ENCODE measurements around the gene DERL2. TPM values are rescaled to one million over a fixed set of nuclear protein-coding genes. Genes with fewer than 3 reads are reported as not detected.

DERL2 gene
- total and polyA plus RNA-seq, 2 of the 4 experiments (the other 2 are of a cell fraction), result 27.4 to 44.2 TPM

- H2AFZ ChIP-seq (replicated peaks; ENCODE audit: low read length, poor library complexity), result peak within 1 kb of the TSS; percentile 99
- peaks cover 18% of the 10 kb centered on the region for H3K36me3 ChIP-seq (ENCODE audit: control insufficient read depth, insufficient read depth, low read length)
- TF ChIP-seq RAD21 (IDR thresholded peaks at IDR 0.05; ENCODE audit: low read length), result peak; percentile 4; the same call in 1 of the 2 replicates
- no peak for TF ChIP-seq ELK1 (IDR thresholded peaks at IDR 0.05; ENCODE audit: borderline replicate concordance, low read depth, low read length)
- TF ChIP-seq USF2 (IDR thresholded peaks at IDR 0.05; ENCODE audit: low read depth, low read length), result no peak
- no peak for TF ChIP-seq RCOR1 (IDR thresholded peaks at IDR 0.05; ENCODE audit: insufficient replicate concordance, low read length)
- peak; percentile 88 for TF ChIP-seq POLR2A (IDR thresholded peaks at IDR 0.05; ENCODE audit: low read depth, low read length)
- no peak for TF ChIP-seq SMC3 (IDR thresholded peaks at IDR 0.05; ENCODE audit: low read depth, low read length)
- TF ChIP-seq CEBPB (IDR thresholded peaks at IDR 0.05; ENCODE audit: low read depth, low read length), result no peak
- TF ChIP-seq RFX5 (IDR thresholded peaks at IDR 0.05; ENCODE audit: low read depth, low read length), result no peak
- peak; percentile 27; the same call in 1 of the 2 replicates for TF ChIP-seq MAZ (IDR thresholded peaks at IDR 0.05; ENCODE audit: borderline replicate concordance, low read depth, low read length)
- TF ChIP-seq MAFK (IDR thresholded peaks at IDR 0.05; ENCODE audit: low read depth, low read length), result no peak
- TF ChIP-seq BHLHE40 (IDR thresholded peaks at IDR 0.05; ENCODE audit: low read depth, low read length), result no peak
- no peak for TF ChIP-seq NFE2L2 (IDR thresholded peaks at IDR 0.05; ENCODE audit: low read depth, low read length)
- TF ChIP-seq CTCF (conservative IDR thresholded peaks at IDR 0.05; ENCODE audit: low read depth, low read length), result no peak
Observed at GRCh38 chr17:5486206-5487124, 487 bp upstream of the DERL2 start, which contains the start of gene MIS12. TSS of gene MIS12 (plus strand) at chr17:5486566. CDS start at chr17:5488863, 2,297 bp downstream.

More at GRCh38 chr17:5486206-5487124, 487 bp upstream of the DERL2 start, which contains the start of gene MIS12:
- WGBS, 2 experiments (ENCODE audit: extremely low coverage in 2 of 2, insufficient read length in 1 of 2), result 1% methylated on average over 39 of the region's 77 CpGs; no CpG with 5 or more reads in 1 of the 2 experiments
- H2AK9ac ChIP-seq (replicated peaks; ENCODE audit: low read depth, low read length, poor library complexity), result peak within 1 kb of the TSS; percentile 96
- H4K8ac ChIP-seq (ENCODE audit: low read depth in 2 of 2, low read length in 2 of 2), result peak within 1 kb of the TSS; percentile 99 to 100
- peak within 1 kb of the TSS; percentile 99 for H3K4ac ChIP-seq (ENCODE audit: low read depth, low read length)
- peak within 1 kb of the TSS; percentile 100 for H3K4me2 ChIP-seq (ENCODE audit: low read depth, low read length)
- H3K14ac ChIP-seq (replicated peaks; ENCODE audit: low read depth, low read length), result peak within 1 kb of the TSS; percentile 100
- ATAC-seq (ENCODE audit: low read depth), result peak; percentile 94
- CTCF ChIA-PET, result no interaction called here
- peak within 1 kb of the TSS; percentile 97 for H4K5ac ChIP-seq (ENCODE audit: low read depth, low read length)
- dilution Hi-C loops (cut with HindIII; ENCODE audit: low sequenced_read_pairs, unreplicated experiment), result no loop called here
- peaks cover 2% of the 10 kb centered on the region; the same call in 1 of the 2 replicates for H3K4me1 ChIP-seq (ENCODE audit: control insufficient read depth, insufficient read depth, low read length)
- peaks cover 45 to 60% of the 10 kb centered on the region in 2 experiments for H3K79me1 ChIP-seq (ENCODE audit: low read depth in 1 of 2, low read length in 2 of 2)
- peak within 1 kb of the TSS; percentile 99 for H3K56ac ChIP-seq (ENCODE audit: extremely low read depth, insufficient read depth, low read length)
- H3K23ac ChIP-seq (ENCODE audit: low read depth, low read length), result peak within 1 kb of the TSS; percentile 97
- H2BK5ac ChIP-seq (ENCODE audit: low read depth, low read length, poor library complexity, severe bottlenecking), result peak within 1 kb of the TSS; percentile 96
- no peaks in the 10 kb centered on the region for H3K9me3 ChIP-seq (ENCODE audit: control insufficient read depth, insufficient read depth, low read length)
- no peaks in the 10 kb centered on the region for H3K27me3 ChIP-seq (ENCODE audit: control insufficient read depth, insufficient read depth, low read length)
- intact Hi-C loops (cut with micrococcal nuclease), result loop anchor here (1.0 to 5.0 kb wide), 4 partner anchors 30 to 936 kb away; partner anchors contain the start of gene NLRP1
- H2BK120ac ChIP-seq (ENCODE audit: low read depth, low read length), result peak within 1 kb of the TSS; percentile 84
- H3K4me3 ChIP-seq (ENCODE audit: insufficient read depth, low read depth, low read length), result peak within 1 kb of the TSS; percentile 97
- H3K27ac ChIP-seq (ENCODE audit: insufficient read depth, low read length), result peak within 1 kb of the TSS; percentile 98
- peak; percentile 98 for DNase-seq
- in situ Hi-C loops (cut with MboI; ENCODE audit: low sequenced_read_pairs), result no loop called here
- BruUV-seq (replicated peaks), result no TSS peak
- POLR2A ChIA-PET (ENCODE audit: unreplicated experiment), result interaction anchor here (0.7 to 1.1 kb wide), 4 partner anchors 12 to 43 kb away, joined by 3 to 5 read pairs (median 4); a partner anchor contains a TSS
- no peaks in the 10 kb centered on the region; the same call in 1 of the 2 replicates for H3K9me1 ChIP-seq (ENCODE audit: insufficient read depth, low read length)
- no peak within 1 kb of the TSS for H2BK20ac ChIP-seq (ENCODE audit: low read depth, low read length)
- H2AK5ac ChIP-seq (ENCODE audit: low read depth, low read length), result peak within 1 kb of the TSS; percentile 97
- peak within 1 kb of the TSS; percentile 96 for H4K91ac ChIP-seq (ENCODE audit: insufficient read depth, low read depth, low read length)
- peak within 1 kb of the TSS; percentile 62; the same call in 1 of the 3 replicates for H2BK15ac ChIP-seq (ENCODE audit: low read depth, low read length)
- H3K18ac ChIP-seq (ENCODE audit: low read depth, low read length), result peak within 1 kb of the TSS; percentile 82
- peaks cover 4% of the 10 kb centered on the region for H4K20me1 ChIP-seq (ENCODE audit: insufficient read depth, low read length)
- H3K9ac ChIP-seq (ENCODE audit: low read depth, low read length), result peak within 1 kb of the TSS; percentile 98

All from IMR-90 (cell line).